OCI-LY7 (cell line): Measurements from ENCODE around the gene ITGA2.

ENCODE experiments used
- EZH2phosphoT487 ChIP-seq: fragments of 200-600 bp; sonication (generic); IDR thresholded peaks from 2 replicates; pipeline ENCODE4 v1.6.1; 2018; ENCODE audit warnings: low read depth, borderline replicate concordance, mild to moderate bottlenecking, mixed run types, antibody characterized with exemption, low read length, moderate library complexity, mixed read lengths
- TF ChIP-seq, protein P1 (sequence below): fragments of 200-600 bp; sonication (generic); conservative IDR thresholded peaks from 2 replicates; pipeline ENCODE4 v1.5.1; 2014; ENCODE audit warnings: mild to moderate bottlenecking, antibody characterized with exemption, low read length, moderate library complexity, mixed read lengths

DNA sequence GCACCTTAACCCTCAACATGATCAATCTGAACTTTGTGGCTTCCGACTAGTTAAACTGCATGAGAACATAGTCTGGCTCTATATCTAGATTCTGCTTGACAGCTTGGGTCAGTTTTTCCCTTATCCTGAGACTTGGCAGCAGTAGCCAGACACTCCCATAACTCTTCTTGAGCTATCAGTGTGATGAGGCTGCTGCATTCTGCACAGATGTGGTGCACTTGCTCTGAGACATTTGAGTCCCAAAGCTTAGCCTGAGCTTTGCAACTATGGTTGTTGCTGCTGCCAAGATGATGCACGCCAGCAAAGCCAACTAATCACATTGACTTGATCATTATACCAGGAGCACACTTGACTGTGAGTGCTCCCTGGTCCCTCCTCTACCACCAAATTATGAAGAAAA lies 84.2 kb downstream of the ITGA2 start:
- TF ChIP-seq, protein P1, sequence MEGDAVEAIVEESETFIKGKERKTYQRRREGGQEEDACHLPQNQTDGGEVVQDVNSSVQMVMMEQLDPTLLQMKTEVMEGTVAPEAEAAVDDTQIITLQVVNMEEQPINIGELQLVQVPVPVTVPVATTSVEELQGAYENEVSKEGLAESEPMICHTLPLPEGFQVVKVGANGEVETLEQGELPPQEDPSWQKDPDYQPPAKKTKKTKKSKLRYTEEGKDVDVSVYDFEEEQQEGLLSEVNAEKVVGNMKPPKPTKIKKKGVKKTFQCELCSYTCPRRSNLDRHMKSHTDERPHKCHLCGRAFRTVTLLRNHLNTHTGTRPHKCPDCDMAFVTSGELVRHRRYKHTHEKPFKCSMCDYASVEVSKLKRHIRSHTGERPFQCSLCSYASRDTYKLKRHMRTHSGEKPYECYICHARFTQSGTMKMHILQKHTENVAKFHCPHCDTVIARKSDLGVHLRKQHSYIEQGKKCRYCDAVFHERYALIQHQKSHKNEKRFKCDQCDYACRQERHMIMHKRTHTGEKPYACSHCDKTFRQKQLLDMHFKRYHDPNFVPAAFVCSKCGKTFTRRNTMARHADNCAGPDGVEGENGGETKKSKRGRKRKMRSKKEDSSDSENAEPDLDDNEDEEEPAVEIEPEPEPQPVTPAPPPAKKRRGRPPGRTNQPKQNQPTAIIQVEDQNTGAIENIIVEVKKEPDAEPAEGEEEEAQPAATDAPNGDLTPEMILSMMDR, result no peak
- no peak for TF ChIP-seq EZH2phosphoT487
